ENCODE results near the gene CLECL1.
A peak's percentile ranks its signal among the peaks of the same experiment; 100 is the strongest.

Gene CLECL1

DNA sequence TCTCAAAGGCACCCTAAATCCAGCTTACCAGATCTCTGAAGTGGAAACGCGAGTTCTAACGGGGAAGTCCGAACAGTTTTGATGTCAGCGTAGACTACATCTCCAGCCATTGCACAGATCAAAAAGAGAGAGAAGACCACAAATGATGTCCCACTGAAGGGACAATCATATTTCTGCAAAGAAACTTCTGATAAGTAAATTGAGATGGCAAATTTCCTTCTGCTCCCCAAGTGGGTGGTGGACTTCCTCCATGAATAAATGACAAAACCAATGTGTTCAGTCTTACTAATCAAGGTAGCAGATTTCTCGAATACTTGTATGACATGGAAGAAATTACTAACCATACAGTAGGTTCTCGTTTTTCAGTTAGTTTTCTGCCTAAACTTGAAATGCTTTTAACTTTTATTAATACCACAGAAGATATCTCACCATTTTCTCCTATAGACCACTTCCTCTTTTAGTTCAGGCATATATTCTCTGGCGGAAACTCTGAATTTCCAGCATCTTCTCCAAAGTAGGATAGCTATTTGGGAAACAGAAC, at the start of gene CLECL1:
TSS of gene CLECL1 (minus strand) at position 177 of the 541 bp plus-strand sequence.
- no peak for DNase-seq

- no peak for DNase-seq
Measured at GRCh38 chr12:9781360-9781759, 48.5 kb upstream of the CLECL1 start.

DNA sequence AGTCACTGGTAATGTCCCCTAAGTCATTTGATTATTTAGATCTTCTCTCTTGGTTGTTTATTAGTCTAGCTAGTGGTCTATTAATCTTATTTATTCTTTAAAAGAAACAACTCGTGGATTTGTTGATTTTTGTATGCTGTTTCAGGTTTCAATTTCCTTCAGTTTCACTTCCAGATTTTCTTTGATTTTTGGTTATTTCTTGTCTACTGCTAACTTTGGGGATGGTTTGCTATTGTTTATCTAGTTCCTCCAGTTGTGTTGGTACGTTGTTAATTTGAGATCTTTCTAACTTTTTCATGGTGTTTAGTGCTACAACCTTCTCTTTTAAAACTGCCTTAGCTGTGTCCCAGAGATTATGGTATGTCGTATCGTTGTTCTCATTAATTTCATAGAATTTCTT, 46.3 kb upstream of the CLECL1 start:
- no peak for DNase-seq

GRCh38 chr12:9776781-9777180, 43.9 kb upstream of the CLECL1 start:
- no peak for DNase-seq

GRCh38 chr12:9773216-9773877, 40.5 kb upstream of the CLECL1 start:
- DNase-seq = no peak

GRCh38 chr12:9763025-9763424, 30.1 kb upstream of the CLECL1 start:
- DNase-seq = no peak

DNA sequence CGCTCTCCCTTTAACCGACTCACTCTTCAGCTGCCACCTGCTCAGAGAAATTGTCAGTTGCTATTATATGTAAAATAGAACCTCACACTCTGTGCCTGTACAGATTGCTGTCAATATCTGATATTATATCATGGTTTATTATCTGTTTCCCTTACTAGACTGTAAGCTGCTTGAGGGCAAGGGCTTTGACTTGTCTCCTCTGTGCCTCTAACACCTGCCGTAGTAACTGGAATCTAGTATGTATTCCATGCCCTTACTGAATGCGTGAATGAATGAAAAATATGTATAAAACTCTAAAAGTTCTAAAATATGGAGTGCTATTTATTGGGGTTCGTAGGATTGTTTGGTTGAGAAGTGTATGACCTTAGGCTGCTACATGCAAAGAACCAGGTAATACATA, 29.5 kb upstream of the CLECL1 start:
- DNase-seq = no peak

- DNase-seq = no peak
Measured at GRCh38 chr12:9761419-9761781, 28.5 kb upstream of the CLECL1 start.

GRCh38 chr12:9760699-9761418, 28.0 kb upstream of the CLECL1 start, which contains the start of gene CD69:
TSS of gene CD69 (minus strand) at chr12:9760901. CDS start at chr12:9760820, 81 bp downstream.
- peak; percentile 72 to 80 for DNase-seq

GRCh38 chr12:9760120-9760519, 27.2 kb upstream of the CLECL1 start:
- no peak for DNase-seq

DNA sequence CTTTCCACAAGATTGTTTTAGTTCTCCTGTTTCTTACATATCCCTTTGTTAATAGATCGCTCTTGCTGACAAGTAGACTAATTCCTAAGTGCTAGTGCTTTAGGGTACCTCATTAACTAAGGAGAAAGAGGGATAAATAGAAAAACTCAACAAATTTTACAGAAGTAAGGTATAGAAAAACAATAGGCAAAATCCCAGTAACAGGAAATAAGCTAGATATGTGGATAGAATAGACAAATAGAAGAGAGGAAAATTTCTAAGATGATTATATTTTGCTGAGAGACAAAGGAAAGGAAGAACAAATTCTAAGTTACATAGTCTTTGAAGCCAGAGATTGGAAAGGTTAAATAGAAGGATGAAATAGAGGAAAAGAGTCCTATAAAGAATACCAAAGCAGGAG, 26.8 kb upstream of the CLECL1 start:
- no peak for DNase-seq

GRCh38 chr12:9758119-9758518, 25.2 kb upstream of the CLECL1 start:
- DNase-seq = no peak

DNA sequence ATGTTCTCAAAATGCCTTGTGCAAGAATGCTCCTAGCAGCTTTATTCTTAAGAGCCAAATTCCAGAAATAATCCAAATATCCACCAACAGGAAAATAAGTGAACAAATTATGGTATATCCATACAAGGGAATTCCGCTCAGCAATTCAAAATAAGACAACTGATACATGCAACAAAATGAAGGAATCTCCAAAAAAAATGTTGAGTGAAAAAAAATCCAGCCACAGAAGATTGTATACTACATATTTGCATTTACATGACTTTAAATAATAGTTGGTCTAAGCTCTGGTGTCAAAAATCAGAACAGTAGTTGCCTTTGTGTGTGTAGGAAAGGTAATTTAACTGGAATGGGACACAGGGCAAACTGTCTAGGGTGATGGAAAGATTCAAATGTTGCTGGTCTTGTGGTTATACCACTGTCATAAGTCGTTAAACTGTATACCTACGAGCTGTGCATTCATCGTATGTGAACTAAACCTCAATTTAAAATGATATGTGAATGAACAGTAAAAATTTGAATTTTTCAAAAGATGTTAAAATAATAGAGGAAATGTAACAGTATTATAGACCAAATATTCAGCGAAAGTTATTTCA, 24.6 kb upstream of the CLECL1 start:
- DNase-seq = no peak

GRCh38 chr12:9756706-9757105, 23.8 kb upstream of the CLECL1 start:
- DNase-seq = no peak

DNA sequence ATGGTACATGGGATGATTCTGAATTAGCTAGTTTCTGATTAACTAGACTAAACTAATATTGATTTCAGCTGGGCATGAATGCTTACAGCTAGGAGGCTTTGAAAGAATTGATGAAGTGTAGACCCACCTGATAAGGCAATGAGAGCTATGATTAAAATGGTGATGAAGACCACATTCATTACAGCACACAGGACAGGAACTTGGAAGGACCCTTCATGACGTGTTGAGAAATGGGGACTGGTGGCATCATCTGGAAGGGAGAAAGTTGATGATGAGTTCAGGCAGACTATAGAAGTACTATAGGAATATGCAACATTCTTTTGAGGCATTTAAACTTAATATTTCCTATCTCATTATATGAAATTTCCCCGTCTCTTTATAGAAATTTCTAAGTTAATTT, 23.3 kb upstream of the CLECL1 start:
- DNase-seq = no peak

- no peak for DNase-seq
Measured at GRCh38 chr12:9755567-9755966, 22.7 kb upstream of the CLECL1 start.

- DNase-seq = no peak
Measured at GRCh38 chr12:9755035-9755434, 22.1 kb upstream of the CLECL1 start.

GRCh38 chr12:9754099-9754927, 21.4 kb upstream of the CLECL1 start:
- no peak for DNase-seq

DNA sequence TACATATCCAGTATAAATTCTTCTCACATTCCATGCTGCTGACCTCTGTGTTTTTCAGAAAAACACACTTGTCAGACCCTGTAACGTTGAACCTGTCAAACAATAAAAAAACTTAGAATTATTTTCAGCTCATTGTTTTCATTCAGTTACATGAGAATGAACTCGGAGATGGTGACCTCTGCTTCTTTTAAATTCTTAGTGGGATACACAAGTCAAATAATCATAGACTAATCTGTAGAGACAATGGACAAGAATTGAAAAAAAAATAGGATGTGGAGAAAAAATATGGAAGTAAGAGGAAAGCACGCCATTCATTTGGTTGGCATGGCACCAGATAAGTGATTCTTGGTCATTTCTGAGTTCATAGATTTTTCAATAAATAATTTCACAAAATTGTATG, 20.6 kb upstream of the CLECL1 start:
- no peak for DNase-seq

- DNase-seq = no peak
Measured at GRCh38 chr12:9753073-9753472, 20.2 kb upstream of the CLECL1 start.

DNA sequence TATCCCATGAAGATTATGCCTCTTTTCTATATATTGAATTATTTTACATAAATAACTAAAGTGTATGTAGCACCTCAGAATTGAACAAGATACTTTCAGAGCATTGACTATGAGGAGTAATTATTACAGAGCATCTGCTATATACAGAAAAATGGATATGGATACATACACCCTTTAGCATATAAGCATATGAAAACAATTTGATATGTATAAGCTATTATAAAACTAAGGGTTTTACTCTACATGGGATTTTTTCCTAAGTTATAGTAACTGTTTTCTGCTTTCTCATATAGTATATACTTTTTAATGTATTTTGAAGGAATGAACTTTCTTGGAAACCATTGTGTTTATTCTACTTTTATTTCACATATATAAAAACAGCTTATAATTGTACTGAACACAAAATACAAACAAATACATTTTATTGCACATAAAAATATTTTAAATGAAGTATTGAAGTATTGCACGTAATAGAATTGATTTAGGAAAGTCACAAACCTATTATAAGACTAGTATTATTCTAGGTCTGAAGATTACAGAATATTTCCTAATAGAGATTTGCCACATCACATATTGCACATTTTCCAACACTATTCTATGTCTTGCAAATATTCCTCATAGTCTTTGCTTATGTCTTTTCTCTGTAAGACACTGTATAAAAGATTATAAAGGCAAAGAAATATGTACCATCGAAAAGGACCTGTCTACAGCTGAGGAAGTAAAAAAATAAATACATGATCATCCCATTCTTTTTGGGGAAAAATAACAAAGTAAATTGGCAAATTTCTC, 19.4 kb upstream of the CLECL1 start:
- no peak for DNase-seq
